Panc1 (cell line): Measurements from ENCODE around the gene HK2.

ENCODE experiments used
- REST ChIP-seq, 2 experiments: IDR thresholded peaks; 2 replicates each; pipeline ENCODE4 v1.6.1; 2011 to 2012; ENCODE audit warnings: low read depth in 2 of 2, control low read depth in 1 of 2, low read length in 1 of 2, mild to moderate bottlenecking in 1 of 2, moderate library complexity in 1 of 2; ENCODE audit not compliant: insufficient read depth in 1 of 2
- TF ChIP-seq, protein P1 (sequence below): fragments of 450-650 bp; IDR thresholded peaks from 2 replicates; pipeline ENCODE4 v1.5.1; 2017; ENCODE audit warnings: mild to moderate bottlenecking

- TF ChIP-seq, protein P1, sequence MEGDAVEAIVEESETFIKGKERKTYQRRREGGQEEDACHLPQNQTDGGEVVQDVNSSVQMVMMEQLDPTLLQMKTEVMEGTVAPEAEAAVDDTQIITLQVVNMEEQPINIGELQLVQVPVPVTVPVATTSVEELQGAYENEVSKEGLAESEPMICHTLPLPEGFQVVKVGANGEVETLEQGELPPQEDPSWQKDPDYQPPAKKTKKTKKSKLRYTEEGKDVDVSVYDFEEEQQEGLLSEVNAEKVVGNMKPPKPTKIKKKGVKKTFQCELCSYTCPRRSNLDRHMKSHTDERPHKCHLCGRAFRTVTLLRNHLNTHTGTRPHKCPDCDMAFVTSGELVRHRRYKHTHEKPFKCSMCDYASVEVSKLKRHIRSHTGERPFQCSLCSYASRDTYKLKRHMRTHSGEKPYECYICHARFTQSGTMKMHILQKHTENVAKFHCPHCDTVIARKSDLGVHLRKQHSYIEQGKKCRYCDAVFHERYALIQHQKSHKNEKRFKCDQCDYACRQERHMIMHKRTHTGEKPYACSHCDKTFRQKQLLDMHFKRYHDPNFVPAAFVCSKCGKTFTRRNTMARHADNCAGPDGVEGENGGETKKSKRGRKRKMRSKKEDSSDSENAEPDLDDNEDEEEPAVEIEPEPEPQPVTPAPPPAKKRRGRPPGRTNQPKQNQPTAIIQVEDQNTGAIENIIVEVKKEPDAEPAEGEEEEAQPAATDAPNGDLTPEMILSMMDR, result no peak
- no peak for TF ChIP-seq REST (IDR thresholded peaks at IDR 0.05; ENCODE audit: insufficient read depth in 1 of 2, low read depth in 2 of 2, low read length in 1 of 2)
Observed at GRCh38 chr2:74856599-74856998, 22.7 kb downstream of the HK2 start.
